ENCODE results near the gene TLCD1.

DNA sequence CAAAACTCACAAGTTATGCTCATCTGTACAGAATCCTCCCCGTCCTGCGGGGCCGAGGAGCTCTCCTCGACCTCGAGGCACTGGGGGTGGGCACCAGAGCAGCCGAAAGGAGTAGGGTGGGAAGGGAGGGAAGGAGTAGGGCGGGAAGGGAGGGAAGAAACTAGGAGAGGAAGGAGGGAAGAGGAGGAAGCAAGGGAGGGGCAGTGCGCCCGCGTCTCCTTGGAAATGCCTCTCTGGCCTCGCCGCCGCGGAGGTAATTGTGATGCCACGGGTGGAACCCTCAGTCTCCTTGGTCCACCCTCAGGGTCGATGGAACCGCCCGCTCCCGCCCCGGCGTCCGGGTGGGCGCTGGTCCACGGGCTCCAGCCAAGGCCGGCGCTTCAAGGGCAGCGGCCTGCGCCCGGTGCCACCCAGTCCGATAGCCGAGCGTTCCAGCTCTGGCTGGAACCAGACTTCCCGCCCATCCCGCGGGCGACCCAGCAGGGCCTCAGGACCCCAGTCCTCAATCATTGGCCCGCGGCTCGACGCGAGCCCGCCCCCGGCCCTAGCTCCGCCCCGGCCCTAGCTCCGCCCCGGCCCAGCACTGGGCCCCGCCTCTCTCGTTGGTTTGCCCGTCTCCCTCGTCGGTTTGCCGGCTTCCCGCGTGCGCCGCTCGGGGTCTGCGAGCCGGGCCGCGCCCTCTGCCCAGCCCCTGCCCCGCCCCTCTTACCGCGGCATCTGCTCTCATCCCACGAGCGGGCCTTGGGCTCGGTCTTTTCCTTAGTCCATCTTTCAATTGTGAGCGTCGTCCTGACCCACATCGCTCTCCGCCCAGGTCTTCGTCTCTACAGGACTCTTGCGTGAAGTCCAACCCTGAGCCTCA, 14.9 kb downstream of the TLCD1 start:
- no peak for TF ChIP-seq JUN (IDR thresholded peaks at IDR 0.05; ENCODE audit: borderline replicate concordance, insufficient read depth, insufficient read length, low read depth)
- TF ChIP-seq, protein P1, sequence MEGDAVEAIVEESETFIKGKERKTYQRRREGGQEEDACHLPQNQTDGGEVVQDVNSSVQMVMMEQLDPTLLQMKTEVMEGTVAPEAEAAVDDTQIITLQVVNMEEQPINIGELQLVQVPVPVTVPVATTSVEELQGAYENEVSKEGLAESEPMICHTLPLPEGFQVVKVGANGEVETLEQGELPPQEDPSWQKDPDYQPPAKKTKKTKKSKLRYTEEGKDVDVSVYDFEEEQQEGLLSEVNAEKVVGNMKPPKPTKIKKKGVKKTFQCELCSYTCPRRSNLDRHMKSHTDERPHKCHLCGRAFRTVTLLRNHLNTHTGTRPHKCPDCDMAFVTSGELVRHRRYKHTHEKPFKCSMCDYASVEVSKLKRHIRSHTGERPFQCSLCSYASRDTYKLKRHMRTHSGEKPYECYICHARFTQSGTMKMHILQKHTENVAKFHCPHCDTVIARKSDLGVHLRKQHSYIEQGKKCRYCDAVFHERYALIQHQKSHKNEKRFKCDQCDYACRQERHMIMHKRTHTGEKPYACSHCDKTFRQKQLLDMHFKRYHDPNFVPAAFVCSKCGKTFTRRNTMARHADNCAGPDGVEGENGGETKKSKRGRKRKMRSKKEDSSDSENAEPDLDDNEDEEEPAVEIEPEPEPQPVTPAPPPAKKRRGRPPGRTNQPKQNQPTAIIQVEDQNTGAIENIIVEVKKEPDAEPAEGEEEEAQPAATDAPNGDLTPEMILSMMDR (IDR thresholded peaks at IDR 0.05; ENCODE audit: extremely low read depth in 1 of 2, insufficient read depth in 1 of 2, low read depth in 1 of 2, low read length in 2 of 2) = no peak
- peak; percentile 97 for TF ChIP-seq POLR2A (IDR thresholded peaks at IDR 0.05; ENCODE audit: low read depth, low read length)
- no peak for TF ChIP-seq EZH2 (IDR thresholded peaks at IDR 0.05; ENCODE audit: borderline replicate concordance, low read depth, low read length, severe bottlenecking)
- TF ChIP-seq, protein P2, sequence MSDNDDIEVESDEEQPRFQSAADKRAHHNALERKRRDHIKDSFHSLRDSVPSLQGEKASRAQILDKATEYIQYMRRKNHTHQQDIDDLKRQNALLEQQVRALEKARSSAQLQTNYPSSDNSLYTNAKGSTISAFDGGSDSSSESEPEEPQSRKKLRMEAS (IDR thresholded peaks at IDR 0.05; ENCODE audit: insufficient read depth, insufficient read length) = no peak
